IPS DF 6.9 (cell line): ENCODE measurements around the gene WDR13.

Source experiments
- DNase-seq: peaks from one replicate; pipeline ENCODE4 v3.0.0-alpha.2; 2013; ENCODE audit warnings: low read depth, low spot score
- H3K27ac ChIP-seq: one replicate; pipeline ENCODE4 v1.5.1; 2013; ENCODE audit warnings: low read length, control low read depth
- H3K27me3 ChIP-seq: 2 replicates; pipeline ENCODE4 v1.6.1; 2013; ENCODE audit warnings: mild to moderate bottlenecking, low read length; ENCODE audit not compliant: control insufficient read depth, insufficient read depth
- H3K36me3 ChIP-seq: 2 replicates; pipeline ENCODE4 v1.6.1; 2013; ENCODE audit warnings: low read length; ENCODE audit not compliant: control insufficient read depth, insufficient read depth
- H3K4me1 ChIP-seq: 2 replicates; pipeline ENCODE4 v1.6.1; 2013; ENCODE audit warnings: low read length; ENCODE audit not compliant: control insufficient read depth, insufficient read depth
- H3K4me3 ChIP-seq: 2 replicates; pipeline ENCODE4 v1.5.1; 2013; ENCODE audit warnings: mild to moderate bottlenecking, low read length
- H3K9me3 ChIP-seq: 2 replicates; pipeline ENCODE4 v1.6.1; 2013; ENCODE audit warnings: low read length, inconsistent platforms; ENCODE audit not compliant: control insufficient read depth, insufficient read depth
- WGBS: extraction: QIAGEN DNeasy Blood & Tissue Kit; methylation state at CpG from one replicate; pipeline ENCODE4 v1.1.7; 2013; ENCODE audit warnings: mixed read lengths, missing lambda C conversion rate; ENCODE audit not compliant: insufficient read length, insufficient coverage; 5-methylcytosine and 5-hydroxymethylcytosine counted together

Gene WDR13

GRCh38 chrX:48574270-48575266 lies 22.7 kb upstream of the WDR13 start, which contains the start of gene RBM3:
Gene RBM3 (plus strand): TSS chrX:48574484. CDS start chrX:48575181, 697 bp downstream.
- H3K4me1 ChIP-seq, result 0 out of 2 replicates have a peak, but pooled peaks cover 3% of the 10 kb centered on the region
- peak within 1 kb of the TSS; percentile 95; the same call in 1 of the 2 replicates for H3K4me3 ChIP-seq
- H3K27me3 ChIP-seq, result no peaks in the 10 kb centered on the region
- DNase-seq, result peak; percentile 47
- no peaks in the 10 kb centered on the region for H3K9me3 ChIP-seq
- no peak within 1 kb of the TSS for H3K27ac ChIP-seq
- H3K36me3 ChIP-seq, result peaks cover 18% of the 10 kb centered on the region
- WGBS, result no CpG with 5 or more reads among the region's 71 CpGs

- H3K27ac ChIP-seq, result no peak overlapping the region
These were observed 21.6 kb upstream of the WDR13 start for GRCh38 chrX:48575642-48576041.

GRCh38 chrX:48576108-48576507 lies 21.2 kb upstream of the WDR13 start:
- DNase-seq, result no peak
- no peak overlapping the region for H3K27ac ChIP-seq
- H3K4me3 ChIP-seq, result no peak overlapping the region
- H3K27me3 ChIP-seq, result no peaks in the 10 kb centered on the region
- H3K9me3 ChIP-seq, result no peaks in the 10 kb centered on the region
- WGBS, result no CpG with 5 or more reads among the region's 6 CpGs
- H3K36me3 ChIP-seq, result peaks cover 18% of the 10 kb centered on the region
- H3K4me1 ChIP-seq, result 0 out of 2 replicates have a peak, but pooled peaks cover 3% of the 10 kb centered on the region

More at GRCh38 chrX:48575642-48576041, 21.6 kb upstream of the WDR13 start:
- 0 out of 2 replicates have a peak, but pooled peaks cover 3% of the 10 kb centered on the region for H3K4me1 ChIP-seq
- no peak overlapping the region for H3K4me3 ChIP-seq
- peaks cover 18% of the 10 kb centered on the region for H3K36me3 ChIP-seq
- no peak for DNase-seq
- WGBS, result no CpG with 5 or more reads among the region's 13 CpGs
- no peaks in the 10 kb centered on the region for H3K9me3 ChIP-seq
- no peaks in the 10 kb centered on the region for H3K27me3 ChIP-seq

DNA sequence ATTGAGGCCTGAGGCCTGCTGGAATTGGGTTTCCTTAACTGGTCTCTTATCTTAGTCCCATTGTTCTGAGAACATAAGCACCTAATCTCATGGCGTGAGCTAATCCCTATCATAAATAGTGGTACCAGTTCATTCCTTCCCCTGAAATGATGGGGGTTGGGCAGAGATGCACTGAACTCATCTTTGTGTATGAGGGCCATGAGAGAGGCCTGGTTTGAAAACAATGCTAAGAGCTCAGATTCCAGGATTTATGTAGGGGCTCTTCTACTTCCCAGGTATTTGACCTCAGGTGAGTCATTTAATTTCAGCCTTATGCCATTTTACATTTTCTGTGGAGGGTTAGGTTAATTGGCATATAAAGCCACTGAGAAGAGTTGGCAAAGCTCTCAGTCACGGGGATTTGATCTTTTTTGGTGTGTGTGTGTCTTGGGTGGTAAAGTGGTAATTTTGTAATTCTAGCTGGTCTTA lies 18.6 kb upstream of the WDR13 start:
- no peaks in the 10 kb centered on the region for H3K9me3 ChIP-seq
- H3K4me1 ChIP-seq, result 0 out of 2 replicates have a peak, but pooled peaks cover 3% of the 10 kb centered on the region
- WGBS, result no CpG with 5 or more reads among the region's 2 CpGs
- no peak for DNase-seq
- H3K27ac ChIP-seq, result no peak overlapping the region
- no peaks in the 10 kb centered on the region for H3K27me3 ChIP-seq
- peaks cover 18% of the 10 kb centered on the region for H3K36me3 ChIP-seq
- H3K4me3 ChIP-seq, result no peak overlapping the region

DNA sequence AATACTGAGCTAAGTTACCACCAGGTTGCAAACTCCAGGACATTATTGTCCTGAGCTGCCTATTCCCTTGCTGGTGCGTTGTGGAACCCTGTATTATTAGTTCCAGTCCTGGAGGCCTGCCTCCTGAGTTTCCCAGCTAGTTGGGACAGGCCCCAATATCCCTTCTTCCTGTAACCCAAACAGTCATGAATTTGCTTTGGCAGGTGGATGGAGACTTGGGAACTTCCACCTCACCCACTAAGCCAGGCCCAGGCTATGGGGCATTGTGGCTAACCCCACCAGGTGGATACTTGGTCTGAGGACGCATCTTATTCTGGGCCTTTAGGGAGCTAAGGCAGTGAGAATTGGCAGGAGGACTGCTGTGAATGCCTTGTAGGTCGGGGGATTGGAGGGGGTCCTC lies 18.0 kb upstream of the WDR13 start:
- Histone ChIP-seq H3K36me3 (peaks cover 18% of the 10 kb centered on the region), H3K27ac (no peak overlapping the region), H3K9me3 (no peaks in the 10 kb centered on the region), H3K4me1 (0 out of 2 replicates have a peak, but pooled peaks cover 3% of the 10 kb centered on the region), H3K27me3 (no peaks in the 10 kb centered on the region), H3K4me3 (no peak overlapping the region)
- no CpG with 5 or more reads among the region's 3 CpGs for WGBS
- DNase-seq, result no peak

DNA sequence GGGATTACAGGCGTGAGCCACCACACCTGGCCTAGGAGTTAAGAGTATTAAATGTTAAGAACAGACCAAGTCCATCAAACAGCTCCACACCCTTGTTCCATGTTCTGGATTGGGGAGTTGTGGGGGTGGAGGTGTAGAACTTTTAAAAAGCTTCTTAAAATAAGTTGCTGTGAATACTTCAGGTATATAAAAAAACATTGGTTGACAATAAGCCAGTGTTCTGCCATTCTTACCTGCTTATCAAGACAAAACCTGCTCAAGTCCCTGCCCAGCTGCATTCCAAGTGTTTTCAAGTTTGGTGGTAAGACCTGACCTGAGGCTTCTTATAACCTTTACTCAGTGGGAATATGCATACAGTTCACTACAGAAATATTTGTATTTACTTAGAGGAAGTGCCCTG lies 16.6 kb upstream of the WDR13 start:
- Histone ChIP-seq H3K9me3 (no peaks in the 10 kb centered on the region), H3K36me3 (peaks cover 13% of the 10 kb centered on the region), H3K4me1 (0 out of 2 replicates have a peak, but pooled peaks cover 2% of the 10 kb centered on the region), H3K4me3 (no peak overlapping the region), H3K27me3 (no peaks in the 10 kb centered on the region), H3K27ac (no peak overlapping the region)
- WGBS, result no CpG with 5 or more reads among the region's 1 CpG
- no peak for DNase-seq

DNA sequence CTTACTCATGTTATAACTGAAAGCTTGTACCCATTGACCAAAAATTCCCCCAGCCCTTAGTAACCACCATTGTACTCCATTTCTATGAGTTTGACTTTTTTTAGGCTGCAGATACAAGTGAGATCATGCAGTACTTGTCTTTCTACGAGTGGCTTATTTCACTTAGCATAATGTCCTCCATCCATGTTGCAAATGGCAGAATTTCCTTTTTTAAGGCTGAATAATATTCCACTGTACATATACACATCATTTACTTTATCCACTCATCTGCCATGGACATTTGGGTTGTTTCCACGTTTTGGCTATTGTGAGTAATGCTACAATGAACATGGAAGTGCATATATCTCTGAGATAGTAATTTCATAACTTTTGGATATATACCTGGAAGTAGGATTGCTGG lies 12.6 kb upstream of the WDR13 start:
- no peak for DNase-seq
- H3K4me1 ChIP-seq, result no peaks in the 10 kb centered on the region
- H3K36me3 ChIP-seq, result no peaks in the 10 kb centered on the region
- no peak overlapping the region for H3K27ac ChIP-seq
- H3K9me3 ChIP-seq, result no peaks in the 10 kb centered on the region
- no peaks in the 10 kb centered on the region for H3K27me3 ChIP-seq
- H3K4me3 ChIP-seq, result no peak overlapping the region
- WGBS, result no CpG with 5 or more reads among the region's 2 CpGs

- no peaks in the 10 kb centered on the region for H3K9me3 ChIP-seq
- H3K36me3 ChIP-seq, result no peaks in the 10 kb centered on the region
- H3K27me3 ChIP-seq, result no peaks in the 10 kb centered on the region
- no peaks in the 10 kb centered on the region for H3K4me1 ChIP-seq
- H3K27ac ChIP-seq, result no peak overlapping the region
- no peak for DNase-seq
- no peak overlapping the region for H3K4me3 ChIP-seq
- no CpG with 5 or more reads among the region's 13 CpGs for WGBS
These were observed 7.7 kb upstream of the WDR13 start for GRCh38 chrX:48589482-48590162.

- H3K9me3 ChIP-seq, result no peaks in the 10 kb centered on the region
- DNase-seq, result no peak
- no peak overlapping the region for H3K27ac ChIP-seq
- H3K27me3 ChIP-seq, result no peaks in the 10 kb centered on the region
- H3K4me1 ChIP-seq, result no peaks in the 10 kb centered on the region
- no peaks in the 10 kb centered on the region for H3K36me3 ChIP-seq
- H3K4me3 ChIP-seq, result no peak overlapping the region
- WGBS, result no CpG with 5 or more reads among the region's 21 CpGs
These were observed 6.8 kb upstream of the WDR13 start for GRCh38 chrX:48590203-48591103.
